HepG2 (cell line): ENCODE data around the gene TOM1L2. TPM values are rescaled to one million over a fixed set of nuclear protein-coding genes. Genes with fewer than 3 reads are reported as not detected.

Source experiments
- ATAC-seq: fragments of 200-7000 bp; cut with Tn5 transposase; 3 replicates; pipeline ENCODE4 v1.9.1; 2020; ENCODE audit warnings: mild to moderate bottlenecking, moderate library complexity
- BruUV-seq: library from RNA; stranded (reverse); fragments of 400-500 nt; replicated peaks from 2 replicates; lab custom pipeline; 2021; lab: Mats Ljungman, UMichigan
- CTCF ChIA-PET: fragments of 300-600 bp; formaldehyde crosslinking; extraction: SDS; loops from one replicate; lab custom pipeline; 2021; ENCODE audit warnings: low total read pairs, inconsistent platforms, low intra/inter-chr PET ratio; lab: Yijun Ruan, JAX
- POLR2A ChIA-PET: fragments of 350-600 bp; sonication (Branson Sonifier 250); formaldehyde crosslinking; loops from one replicate; lab custom pipeline; 2020; ENCODE audit warnings: antibody characterized with exemption, inconsistent platforms; lab: Yijun Ruan, JAX
- DNase-seq: peaks from one replicate; pipeline ENCODE4 v3.0.0-alpha.2; 2015; ENCODE audit warnings: low spot score
- FAIRE-seq: peaks from 3 replicates; lab custom pipeline; 2011; peaks lifted over from hg19 to GRCh38; lab: Jason Lieb, UNC
- H2AFZ ChIP-seq: one replicate; pipeline ENCODE4 v1.6.1; 2011; ENCODE audit warnings: low read length, inconsistent platforms
- H3K27ac ChIP-seq: fragments of 300-600 bp; 3 replicates; pipeline ENCODE4 v1.8.0; 2011; ENCODE audit warnings: mixed run types, mild to moderate bottlenecking, mixed read lengths, low read length, inconsistent platforms; ENCODE audit not compliant: insufficient read depth; ENCODE audit errors: extremely low read length
- H3K27me3 ChIP-seq, 2 experiments: fragments of 200-600 bp in 1 of 2; 2 replicates in 1 of 2; 3 replicates in 1 of 2; pipeline versions ENCODE4 v1.6.0 to v1.8.0; 2011; ENCODE audit warnings: low read length in 2 of 2, mild to moderate bottlenecking in 2 of 2, moderate library complexity in 2 of 2, inconsistent platforms in 1 of 2; ENCODE audit not compliant: insufficient read depth in 2 of 2, control insufficient read depth in 1 of 2
- H3K36me3 ChIP-seq, 2 experiments: fragments of 200-600 bp in 1 of 2; replicated peaks in 1 of 2; 2 replicates in 1 of 2; 3 replicates in 1 of 2; pipeline versions ENCODE4 v1.5.1 to v1.8.0; 2011; ENCODE audit warnings: low read length in 2 of 2, inconsistent platforms in 1 of 2; ENCODE audit not compliant: insufficient read depth in 2 of 2, control insufficient read depth in 1 of 2
- H3K4me1 ChIP-seq: 2 replicates; pipeline ENCODE4 v1.5.1; 2012; ENCODE audit warnings: low read length, inconsistent platforms; ENCODE audit not compliant: insufficient read depth
- H3K4me2 ChIP-seq: 2 replicates; pipeline ENCODE4 v1.6.0; 2011; ENCODE audit warnings: low read depth, low read length, inconsistent platforms
- H3K4me3 ChIP-seq, 3 experiments: fragments of 200-600 bp in 1 of 3; sonication (generic), shearing (Covaris generic) in 1 of 3; replicated peaks in 1 of 3; 2 replicates each; pipeline ENCODE4 v1.5.1; 2011 to 2016; ENCODE audit warnings: low read length in 3 of 3, inconsistent platforms in 2 of 3, low read depth in 2 of 3, mild to moderate bottlenecking in 2 of 3, control low read depth in 1 of 3, mixed read lengths in 1 of 3; ENCODE audit not compliant: insufficient read depth in 1 of 3
- H3K79me2 ChIP-seq: one replicate; pipeline ENCODE4 v1.6.1; 2011; ENCODE audit warnings: low read length, inconsistent platforms; ENCODE audit not compliant: insufficient read depth
- H3K9ac ChIP-seq: 2 replicates; pipeline ENCODE4 v1.6.0; 2011; ENCODE audit warnings: mild to moderate bottlenecking, low read depth, low read length, inconsistent platforms; ENCODE audit not compliant: insufficient read depth
- H3K9me3 ChIP-seq: 2 replicates; pipeline ENCODE4 v1.5.1; 2012; ENCODE audit warnings: mild to moderate bottlenecking, low read length
- H4K20me1 ChIP-seq: 2 replicates; pipeline ENCODE4 v1.6.0; 2011; ENCODE audit warnings: inconsistent platforms, mild to moderate bottlenecking, low read length, moderate library complexity; ENCODE audit not compliant: insufficient read depth
- KDM5B ChIP-seq: sonication (generic); formaldehyde crosslinking; IDR thresholded peaks from 2 replicates; pipeline ENCODE4 v1.4.0; 2020; ENCODE audit warnings: missing genetic modification reagents, mild to moderate bottlenecking, borderline replicate concordance
- RXRA ChIP-seq: sonication (generic); formaldehyde crosslinking; IDR thresholded peaks from 2 replicates; pipeline ENCODE4 v1.5.1; 2020; ENCODE audit warnings: missing genetic modification reagents
- ZBTB43 ChIP-seq: sonication (generic); formaldehyde crosslinking; conservative IDR thresholded peaks from 2 replicates; pipeline ENCODE4 v1.4.0; 2020; ENCODE audit warnings: missing genetic modification reagents
- ZFX ChIP-seq: sonication (generic); formaldehyde crosslinking; IDR thresholded peaks from 2 replicates; pipeline ENCODE4 v1.4.0; 2020; ENCODE audit warnings: mild to moderate bottlenecking, low read depth, missing genetic modification reagents, moderate library complexity
- ZNF687 ChIP-seq: sonication (generic); formaldehyde crosslinking; IDR thresholded peaks from 2 replicates; pipeline ENCODE4 v1.5.1; 2020; ENCODE audit warnings: mild to moderate bottlenecking, missing genetic modification reagents, moderate library complexity
- ZNF788 ChIP-seq: sonication (generic); formaldehyde crosslinking; IDR thresholded peaks from 2 replicates; pipeline ENCODE4 v1.5.0; 2020; ENCODE audit warnings: mild to moderate bottlenecking, missing genetic modification reagents, borderline replicate concordance
- WGBS: methylation state at CpG from one replicate; pipeline ENCODE4 v1.1.6; 2017; ENCODE audit warnings: low lambda C conversion rate; 5-methylcytosine and 5-hydroxymethylcytosine counted together
- in situ Hi-C: cut with HindIII; loops from 2 replicates; pipeline ENCODE4 v1.10.0; 2017; ENCODE audit warnings: low pct_unique_long_range_greater_than_20kb; ENCODE audit not compliant: extremely low pct_ligation_motif_present
- intact Hi-C: fragments of 100-400 bp; cut with micrococcal nuclease; formaldehyde crosslinking; loops from one replicate; pipeline ENCODE4 v1.10.0; 2022; ENCODE audit not compliant: unreplicated experiment
- polyA plus RNA-seq, 8 experiments: library from polyadenylated mRNA; depleted of rRNA in 3 of 8; stranded (reverse) in 7 of 8; unstranded in 1 of 8; fragments of >200 nt; fragmentation: Illumina TruSeq in 4 of 8; extraction: Trizol in 4 of 8; gene quantifications; 2 replicates each; pipeline versions ENCODE4 v1.2.1 to v1.2.3, GENCODE V29; 2011 to 2016; ENCODE audit warnings: low read depth in 4 of 8, missing spikeins in 1 of 8, mixed read lengths in 1 of 8; ENCODE audit not compliant: insufficient read depth in 1 of 8
- total RNA-seq, 5 experiments: library from RNA; depleted of rRNA; stranded (reverse); fragments of >200 nt; fragmentation: Illumina TruSeq; extraction: Trizol; gene quantifications; 2 replicates each; pipeline ENCODE4 v1.2.3, GENCODE V29; 2016; ENCODE audit warnings: low read depth in 1 of 5
- TF ChIP-seq, protein P1 (sequence below), 2 experiments: fragments of 450-650 bp in 1 of 2; sonication (generic) in 1 of 2; formaldehyde crosslinking in 1 of 2; IDR thresholded peaks; 2 replicates each; pipeline versions ENCODE4 v1.6.1 to v1.8.0; 2016 to 2022; ENCODE audit warnings: antibody characterized with exemption in 1 of 2, mild to moderate bottlenecking in 1 of 2, missing genetic modification reagents in 1 of 2

The TOM1L2 gene
- total and polyA plus RNA-seq, 2 of the 13 experiments (the other 11 are each of a cell fraction or from before 2014, with no cell fraction given) = 4.7 to 7.4 TPM

- Histone ChIP-seq H3K27me3 (no peaks in the 10 kb centered on the region), H3K36me3 (peaks cover 0 to 3% of the 10 kb centered on the region in 2 experiments; a peak in 3 of 5 replicates), H3K9ac (peak overlapping the region; percentile 27), H3K27ac (peak overlapping the region; percentile 71), H2AFZ (no peak overlapping the region), H3K4me3 (peak overlapping the region in 1 of 3 experiments; percentile 44; a peak in 2 of 6 replicates), H3K79me2 (no peaks in the 10 kb centered on the region), H4K20me1 (no peaks in the 10 kb centered on the region), H3K4me2 (peak overlapping the region; percentile 75), H3K4me1 (peaks cover 30% of the 10 kb centered on the region), H3K9me3 (no peaks in the 10 kb centered on the region)
- no TSS peak for BruUV-seq
- ChIA-PET POLR2A (interaction anchor here (1.2 kb wide), 1 partner anchor 46 kb away, joined by 4 read pairs; the partner anchor contains the start of genes DRC3 and TOM1L2), CTCF (no interaction called here)
- no peak; the same call in 2 of the 3 replicates for ATAC-seq
- WGBS = 89% methylated on average over 5 of the region's 15 CpGs
- no peak for FAIRE-seq
- intact Hi-C loops = loop anchor here (1.0 kb wide), 1 partner anchor 46 kb away; the partner anchor contains the start of genes DRC3 and TOM1L2
- no peak for DNase-seq
- in situ Hi-C loops = loop anchor here (25.0 kb wide), 1 partner anchor 94 kb away; the partner anchor contains the start of gene MYO15A
- 0 out of 2 replicates have a peak, but pooled peaks have one; percentile 29 for TF ChIP-seq RXRA
- TF ChIP-seq ZBTB43 = 0 out of 2 replicates have a peak, but pooled peaks have one; percentile 9
- TF ChIP-seq, protein P1, sequence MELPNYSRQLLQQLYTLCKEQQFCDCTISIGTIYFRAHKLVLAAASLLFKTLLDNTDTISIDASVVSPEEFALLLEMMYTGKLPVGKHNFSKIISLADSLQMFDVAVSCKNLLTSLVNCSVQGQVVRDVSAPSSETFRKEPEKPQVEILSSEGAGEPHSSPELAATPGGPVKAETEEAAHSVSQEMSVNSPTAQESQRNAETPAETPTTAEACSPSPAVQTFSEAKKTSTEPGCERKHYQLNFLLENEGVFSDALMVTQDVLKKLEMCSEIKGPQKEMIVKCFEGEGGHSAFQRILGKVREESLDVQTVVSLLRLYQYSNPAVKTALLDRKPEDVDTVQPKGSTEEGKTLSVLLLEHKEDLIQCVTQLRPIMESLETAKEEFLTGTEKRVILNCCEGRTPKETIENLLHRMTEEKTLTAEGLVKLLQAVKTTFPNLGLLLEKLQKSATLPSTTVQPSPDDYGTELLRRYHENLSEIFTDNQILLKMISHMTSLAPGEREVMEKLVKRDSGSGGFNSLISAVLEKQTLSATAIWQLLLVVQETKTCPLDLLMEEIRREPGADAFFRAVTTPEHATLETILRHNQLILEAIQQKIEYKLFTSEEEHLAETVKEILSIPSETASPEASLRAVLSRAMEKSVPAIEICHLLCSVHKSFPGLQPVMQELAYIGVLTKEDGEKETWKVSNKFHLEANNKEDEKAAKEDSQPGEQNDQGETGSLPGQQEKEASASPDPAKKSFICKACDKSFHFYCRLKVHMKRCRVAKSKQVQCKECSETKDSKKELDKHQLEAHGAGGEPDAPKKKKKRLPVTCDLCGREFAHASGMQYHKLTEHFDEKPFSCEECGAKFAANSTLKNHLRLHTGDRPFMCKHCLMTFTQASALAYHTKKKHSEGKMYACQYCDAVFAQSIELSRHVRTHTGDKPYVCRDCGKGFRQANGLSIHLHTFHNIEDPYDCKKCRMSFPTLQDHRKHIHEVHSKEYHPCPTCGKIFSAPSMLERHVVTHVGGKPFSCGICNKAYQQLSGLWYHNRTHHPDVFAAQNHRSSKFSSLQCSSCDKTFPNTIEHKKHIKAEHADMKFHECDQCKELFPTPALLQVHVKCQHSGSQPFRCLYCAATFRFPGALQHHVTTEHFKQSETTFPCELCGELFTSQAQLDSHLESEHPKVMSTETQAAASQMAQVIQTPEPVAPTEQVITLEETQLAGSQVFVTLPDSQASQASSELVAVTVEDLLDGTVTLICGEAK (IDR thresholded peaks at IDR 0.05) = no peak
- TF ChIP-seq, protein P1 (CRISPR knock-in tag; IDR thresholded peaks at IDR 0.05) = 0 out of 2 replicates have a peak, but pooled peaks have one; percentile 21
- TF ChIP-seq ZNF788 (CRISPR knock-in tag) = peak; percentile 71; the same call in 1 of the 2 replicates
- TF ChIP-seq ZNF687 (CRISPR knock-in tag) = peak; percentile 53
- 0 out of 2 replicates have a peak, but pooled peaks have one; percentile 11 for TF ChIP-seq KDM5B (CRISPR knock-in tag)
- 0 out of 2 replicates have a peak, but pooled peaks have one; percentile 9 for TF ChIP-seq ZFX
These were observed 46.3 kb upstream of the TOM1L2 start for GRCh38 chr17:18018411-18018921.
